Forelimb muscle (tissue), 1 donor: Measurements from ENCODE around the gene OR2T35. TPM values are rescaled to one million over a fixed set of nuclear protein-coding genes. Genes with fewer than 3 reads are reported as not detected.

Source experiments
- DNase-seq: peaks from one replicate; pipeline ENCODE4 v3.0.0-alpha.2; 2013; ENCODE audit warnings: low read depth
- polyA plus RNA-seq: library from polyadenylated mRNA; unstranded; fragments of 120-200 nt; gene quantifications from one replicate; pipeline ENCODE4 v1.2.1, GENCODE V29; 2013; ENCODE audit not compliant: insufficient read length

The OR2T35 gene
- polyA plus RNA-seq, 1 donor, result not detected

- DNase-seq, result no peak
Measured at GRCh38 chr1:248625971-248626370, 19.1 kb downstream of the OR2T35 start.

- DNase-seq, result no peak
Measured at GRCh38 chr1:248625166-248625565, 19.9 kb downstream of the OR2T35 start.

GRCh38 chr1:248622570-248623001, 22.5 kb downstream of the OR2T35 start:
- DNase-seq, result no peak

- no peak for DNase-seq
Measured at GRCh38 chr1:248621770-248622169, 23.3 kb downstream of the OR2T35 start.

GRCh38 chr1:248618878-248619277, 26.2 kb downstream of the OR2T35 start:
- no peak for DNase-seq

- DNase-seq, result no peak
Measured at GRCh38 chr1:248618119-248618518, 27.0 kb downstream of the OR2T35 start.

GRCh38 chr1:248613742-248614141, 31.3 kb downstream of the OR2T35 start:
- no peak for DNase-seq

- DNase-seq, result no peak
Measured at GRCh38 chr1:248611883-248612414, 33.1 kb downstream of the OR2T35 start.

- DNase-seq, result no peak
Measured at GRCh38 chr1:248610301-248610700, 34.8 kb downstream of the OR2T35 start.

GRCh38 chr1:248599396-248599795, 45.7 kb downstream of the OR2T35 start:
- DNase-seq, result no peak

GRCh38 chr1:248597589-248597988, 47.5 kb downstream of the OR2T35 start, which contains the start of gene OR2T10:
TSS of gene OR2T10 (minus strand) at chr1:248597700. CDS start at chr1:248593768, 3,932 bp downstream.
- no peak for DNase-seq

- DNase-seq, result no peak
Measured at GRCh38 chr1:248596615-248597014, 48.5 kb downstream of the OR2T35 start.

GRCh38 chr1:248593226-248593625, 51.9 kb downstream of the OR2T35 start:
- no peak for DNase-seq

- no peak for DNase-seq
Measured at GRCh38 chr1:248592655-248593054, 52.4 kb downstream of the OR2T35 start.

GRCh38 chr1:248590055-248590454, 55.0 kb downstream of the OR2T35 start:
- no peak for DNase-seq

GRCh38 chr1:248589334-248589733, 55.7 kb downstream of the OR2T35 start:
- DNase-seq, result no peak

Other genes with a start within 250 kb of the OR2T35 start
- not detected for gene OR2T1, start 242.2 kb downstream of the OR2T35 start, polyA plus RNA-seq
- gene OR2T2, start 199.6 kb downstream of the OR2T35 start, polyA plus RNA-seq, result not detected
- not detected for gene OR2T3, start 171.9 kb downstream of the OR2T35 start, polyA plus RNA-seq
- gene OR2T5, start 156.7 kb downstream of the OR2T35 start, polyA plus RNA-seq, result not detected
- not detected for gene OR2G6, start 137.2 kb downstream of the OR2T35 start, polyA plus RNA-seq
- not detected for gene OR2T29, start 82.5 kb downstream of the OR2T35 start, polyA plus RNA-seq
- not detected for gene OR2T34, start 70.5 kb downstream of the OR2T35 start, polyA plus RNA-seq
- not detected for gene OR2T10, start 47.6 kb downstream of the OR2T35 start, polyA plus RNA-seq
- not detected for gene OR2T11, start 10.2 kb downstream of the OR2T35 start, polyA plus RNA-seq
- not detected for gene OR2T27, start 10.2 kb upstream of the OR2T35 start, polyA plus RNA-seq
- gene OR14I1, start 57.5 kb upstream of the OR2T35 start, polyA plus RNA-seq, result not detected
- gene LYPD8, start 110.5 kb upstream of the OR2T35 start, polyA plus RNA-seq, result not detected
- 17.9 TPM for gene SH3BP5L, start 180.6 kb upstream of the OR2T35 start, polyA plus RNA-seq
- gene ZNF672, start 192.9 kb upstream of the OR2T35 start, polyA plus RNA-seq, result 18.4 TPM
- gene ZNF692, start 213.8 kb upstream of the OR2T35 start, polyA plus RNA-seq, result 30.7 TPM